H1 (cell line): ENCODE data around the gene C12orf76. TPM values are rescaled to one million over a fixed set of nuclear protein-coding genes. Genes with fewer than 3 reads are reported as not detected.

Experiments
- BCL11A ChIP-seq, 2 experiments: IDR thresholded peaks; one replicate each; pipeline ENCODE4 v1.6.1; 2011; ENCODE audit warnings: low read depth in 2 of 2, low read length in 2 of 2, mild to moderate bottlenecking in 2 of 2
- CHD1 ChIP-seq: IDR thresholded peaks from 2 replicates; pipeline ENCODE4 v1.6.1; 2012; ENCODE audit warnings: low read depth, low read length, improper control_type of control experiment
- FOSL1 ChIP-seq: IDR thresholded peaks from 2 replicates; pipeline ENCODE4 v1.6.1; 2011; ENCODE audit warnings: mild to moderate bottlenecking, low read depth, low read length, moderate library complexity; ENCODE audit not compliant: insufficient read depth
- KDM4A ChIP-seq: IDR thresholded peaks from one replicate; pipeline ENCODE4 v1.7.1; 2012; ENCODE audit warnings: low read depth, mild to moderate bottlenecking, moderate library complexity, low read length, inconsistent platforms; ENCODE audit not compliant: severe bottlenecking
- MAFK ChIP-seq: IDR thresholded peaks from 2 replicates; pipeline ENCODE4 v1.6.1; 2012; ENCODE audit warnings: low read depth, mild to moderate bottlenecking, improper control_type of control experiment, low read length
- PHF8 ChIP-seq: fragments of 200-600 bp; sonication (generic); conservative IDR thresholded peaks from 2 replicates; pipeline ENCODE4 v1.7.1; 2012; ENCODE audit warnings: low read depth, mild to moderate bottlenecking, inconsistent platforms, low read length, moderate library complexity
- POLR2AphosphoS5 ChIP-seq: IDR thresholded peaks from 2 replicates; pipeline ENCODE4 v1.6.1; 2011; ENCODE audit warnings: low read depth, low read length
- RAD21 ChIP-seq, 2 experiments: IDR thresholded peaks in 1 of 2; conservative IDR thresholded peaks in 1 of 2; 2 replicates each; pipeline ENCODE4 v1.6.1; 2011; ENCODE audit warnings: low read depth in 2 of 2, low read length in 2 of 2, improper control_type of control experiment in 1 of 2, inconsistent platforms in 1 of 2, mild to moderate bottlenecking in 1 of 2, moderate library complexity in 1 of 2
- RFX5 ChIP-seq: IDR thresholded peaks from 2 replicates; pipeline ENCODE4 v1.6.1; 2011; ENCODE audit warnings: low read depth, low read length, improper control_type of control experiment, borderline replicate concordance
- TCF12 ChIP-seq: IDR thresholded peaks from 2 replicates; pipeline ENCODE4 v1.6.1; 2011; ENCODE audit warnings: low read depth, mild to moderate bottlenecking, low read length
- polyA plus RNA-seq, 7 experiments: library from polyadenylated mRNA; depleted of rRNA in 3 of 7; stranded (reverse) in 5 of 7; unstranded in 2 of 7; fragments of >200 nt in 5 of 7; fragments of 200-250 nt in 2 of 7; gene quantifications; 1 replicate in 5 of 7; 2 replicates in 1 of 7; 4 replicates in 1 of 7; pipeline versions ENCODE4 v1.2.1 to v1.2.3, GENCODE V29; 2011 to 2013; ENCODE audit warnings: missing spikeins in 2 of 7, mixed read lengths in 2 of 7
- total RNA-seq: library from RNA; stranded (reverse); fragmentation: NEBNext Ultra II Directional; extraction: Animal tissue kit (Norgen Biotek cat#: 25700); gene quantifications from 2 replicates; pipeline ENCODE4 v1.2.1, GENCODE V29; 2021
- TF ChIP-seq, protein P1 (sequence below): IDR thresholded peaks from 2 replicates; pipeline ENCODE4 v1.6.1; 2011; ENCODE audit warnings: low read length, improper control_type of control experiment

C12orf76 gene
- total and polyA plus RNA-seq, 2 of the 8 experiments (the other 6 are each of a cell fraction or from before 2014, with no cell fraction given): 14.4 to 18.6 TPM

DNA sequence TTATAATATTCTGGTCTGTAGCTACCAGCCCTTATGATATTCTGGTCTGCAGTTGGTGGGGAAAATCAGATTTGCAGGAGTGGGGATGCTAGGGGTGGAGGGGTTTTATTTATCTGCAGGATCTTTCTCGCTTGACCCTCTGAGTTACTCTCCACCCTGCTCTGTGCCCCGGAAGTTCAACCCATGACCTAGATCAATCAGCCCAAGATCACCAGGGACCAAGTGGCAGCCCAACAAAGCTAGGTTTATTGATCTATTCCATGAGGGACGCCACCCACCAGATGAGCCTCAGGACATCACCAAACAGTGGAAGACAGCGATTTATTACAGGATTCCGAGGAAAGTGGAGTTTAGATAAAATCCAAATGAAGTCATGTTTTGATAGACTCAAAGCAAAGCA lies 25.8 kb upstream of the C12orf76 start (continued):
- TF ChIP-seq RAD21 (IDR thresholded peaks at IDR 0.05 in 1 of 2, conservative IDR thresholded peaks at IDR 0.05 in 1 of 2; ENCODE audit: low read depth in 2 of 2, low read length in 2 of 2) (no peak), KDM4A (no peak), CHD1 (no peak), POLR2AphosphoS5 (no peak), PHF8 (no peak), TCF12 (no peak), RFX5 (no peak), FOSL1 (no peak), MAFK (no peak), BCL11A (IDR thresholded peaks at IDR 0.05; ENCODE audit: low read depth in 2 of 2, low read length in 2 of 2) (no peak)
- TF ChIP-seq, protein P1, sequence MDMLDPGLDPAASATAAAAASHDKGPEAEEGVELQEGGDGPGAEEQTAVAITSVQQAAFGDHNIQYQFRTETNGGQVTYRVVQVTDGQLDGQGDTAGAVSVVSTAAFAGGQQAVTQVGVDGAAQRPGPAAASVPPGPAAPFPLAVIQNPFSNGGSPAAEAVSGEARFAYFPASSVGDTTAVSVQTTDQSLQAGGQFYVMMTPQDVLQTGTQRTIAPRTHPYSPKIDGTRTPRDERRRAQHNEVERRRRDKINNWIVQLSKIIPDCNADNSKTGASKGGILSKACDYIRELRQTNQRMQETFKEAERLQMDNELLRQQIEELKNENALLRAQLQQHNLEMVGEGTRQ: no peak
- TF ChIP-seq, all 59 proteins: peak for 0
